ENCODE results near the gene MSLN. TPM values are rescaled to one million over a fixed set of nuclear protein-coding genes. Genes with fewer than 3 reads are reported as not detected.

The MSLN gene
- total RNA-seq, 2 donors from 2014 or later = 1.3 TPM; not detected in 1

- TF ChIP-seq CTCF (IDR thresholded peaks at IDR 0.05) = no peak
- no peak for ATAC-seq (ENCODE audit: insufficient number of reproducible peaks, low FRiP score, low read depth)
- no peaks in the 10 kb centered on the region for H3K27me3 ChIP-seq (replicated peaks; ENCODE audit: insufficient read depth)
Observed at GRCh38 chr16:776824-777223, 16.3 kb downstream of the MSLN start.

GRCh38 chr16:777826-778225, 17.3 kb downstream of the MSLN start:
- TF ChIP-seq CTCF (IDR thresholded peaks at IDR 0.05) = no peak
- H3K27me3 ChIP-seq (replicated peaks; ENCODE audit: insufficient read depth) = no peaks in the 10 kb centered on the region
- no peaks in the 10 kb centered on the region for H3K36me3 ChIP-seq
- H3K4me1 ChIP-seq (ENCODE audit: control insufficient read depth in 1 of 2, low read depth in 2 of 2) = no peaks in the 10 kb centered on the region
- H3K27ac ChIP-seq = no peak overlapping the region
- no peaks in the 10 kb centered on the region for H3K9me3 ChIP-seq
- ATAC-seq (ENCODE audit: insufficient number of reproducible peaks, low FRiP score, low read depth) (no peak), DNase-seq (ENCODE audit: low spot score) (no peak)
- H3K4me3 ChIP-seq = no peak overlapping the region

More at GRCh38 chr16:776824-777223, 16.3 kb downstream of the MSLN start:
- no peak overlapping the region for H3K4me3 ChIP-seq
- no peak for DNase-seq (ENCODE audit: low spot score)
- H3K27ac ChIP-seq = no peak overlapping the region
- no peaks in the 10 kb centered on the region for H3K4me1 ChIP-seq (ENCODE audit: control insufficient read depth in 1 of 2, low read depth in 2 of 2)
- H3K36me3 ChIP-seq = no peaks in the 10 kb centered on the region
- H3K9me3 ChIP-seq = no peaks in the 10 kb centered on the region

GRCh38 chr16:778447-778846, 17.9 kb downstream of the MSLN start:
- H3K4me1 ChIP-seq (ENCODE audit: control insufficient read depth in 1 of 2, low read depth in 2 of 2) = no peaks in the 10 kb centered on the region
- no peak for TF ChIP-seq CTCF (IDR thresholded peaks at IDR 0.05)
- DNase-seq (ENCODE audit: low spot score) (no peak), ATAC-seq (ENCODE audit: insufficient number of reproducible peaks, low FRiP score, low read depth) (no peak)
- no peak overlapping the region for H3K4me3 ChIP-seq
- H3K27ac ChIP-seq = no peak overlapping the region
- H3K9me3 ChIP-seq = no peaks in the 10 kb centered on the region
- H3K27me3 ChIP-seq (replicated peaks; ENCODE audit: insufficient read depth) = no peaks in the 10 kb centered on the region
- no peaks in the 10 kb centered on the region for H3K36me3 ChIP-seq

GRCh38 chr16:778909-779527, 18.5 kb downstream of the MSLN start:
- Histone ChIP-seq H3K27ac (no peak overlapping the region), H3K4me3 (no peak overlapping the region), H3K4me1 (ENCODE audit: control insufficient read depth in 1 of 2, low read depth in 2 of 2) (no peaks in the 10 kb centered on the region), H3K36me3 (no peaks in the 10 kb centered on the region), H3K27me3 (replicated peaks; ENCODE audit: insufficient read depth) (no peaks in the 10 kb centered on the region), H3K9me3 (no peaks in the 10 kb centered on the region)
- no peak for ATAC-seq (ENCODE audit: insufficient number of reproducible peaks, low FRiP score, low read depth)
- TF ChIP-seq CTCF (IDR thresholded peaks at IDR 0.05) = no peak
- no peak for DNase-seq (ENCODE audit: low spot score)

GRCh38 chr16:779561-779960, 19.0 kb downstream of the MSLN start:
- no peak for DNase-seq (ENCODE audit: low spot score)
- TF ChIP-seq CTCF (IDR thresholded peaks at IDR 0.05) = no peak
- Histone ChIP-seq H3K27me3 (replicated peaks; ENCODE audit: insufficient read depth) (no peaks in the 10 kb centered on the region), H3K9me3 (no peaks in the 10 kb centered on the region), H3K4me3 (no peak overlapping the region), H3K27ac (no peak overlapping the region), H3K4me1 (ENCODE audit: control insufficient read depth in 1 of 2, low read depth in 2 of 2) (no peaks in the 10 kb centered on the region), H3K36me3 (no peaks in the 10 kb centered on the region)
- no peak for ATAC-seq (ENCODE audit: insufficient number of reproducible peaks, low FRiP score, low read depth)
